H1 (cell line): ENCODE data around the gene WNT9A. TPM values are rescaled to one million over a fixed set of nuclear protein-coding genes. Genes with fewer than 3 reads are reported as not detected.
A peak's percentile ranks its signal among the peaks of the same experiment; 100 is the strongest.

Experiments
- CTCF ChIA-PET: fragments of 300-600 bp; sonication (Branson Sonifier 250); formaldehyde crosslinking; loops from one replicate; lab custom pipeline; 2021; ENCODE audit not compliant: partially characterized antibody; lab: Charles Lee
- POLR2A ChIA-PET: fragments of 300-600 bp; sonication (Branson Sonifier 250); formaldehyde crosslinking; loops from one replicate; lab custom pipeline; 2021; ENCODE audit warnings: inconsistent platforms; ENCODE audit not compliant: partially characterized antibody; lab: Charles Lee
- DNase-seq, 2 experiments: peaks; one replicate each; pipeline versions ENCODE4 v3.0.0 to v3.0.0-alpha.2; 2010 to 2022; ENCODE audit warnings: low spot score in 2 of 2, low read depth in 1 of 2, mixed read lengths in 1 of 2
- FAIRE-seq: peaks from 2 replicates; lab custom pipeline; 2011; peaks lifted over from hg19 to GRCh38; lab: Jason Lieb, UNC
- H2AFZ ChIP-seq: 2 replicates; pipeline ENCODE4 v1.8.1; 2012; ENCODE audit warnings: low read length, inconsistent platforms
- H2AK5ac ChIP-seq: 2 replicates; pipeline ENCODE4 v1.6.1; 2013; ENCODE audit warnings: low read depth, low read length
- H2BK120ac ChIP-seq: replicated peaks from 2 replicates; pipeline ENCODE3; 2013; ENCODE audit warnings: low read depth, low read length, inconsistent platforms
- H2BK12ac ChIP-seq: 2 replicates; pipeline ENCODE4 v1.6.1; 2013; ENCODE audit warnings: low read depth, low read length
- H2BK15ac ChIP-seq: 2 replicates; pipeline ENCODE4 v1.6.1; 2013; ENCODE audit warnings: low read length
- H2BK20ac ChIP-seq: 2 replicates; pipeline ENCODE4 v1.6.1; 2013; ENCODE audit warnings: low read length
- H2BK5ac ChIP-seq: 2 replicates; pipeline ENCODE4 v1.6.1; 2013; ENCODE audit warnings: low read depth, low read length
- H3K14ac ChIP-seq: 2 replicates; pipeline ENCODE4 v1.6.1; 2013; ENCODE audit warnings: inconsistent platforms; ENCODE audit not compliant: insufficient read length
- H3K18ac ChIP-seq: 2 replicates; pipeline ENCODE4 v1.6.1; 2013; ENCODE audit warnings: low read length; ENCODE audit errors: extremely low read depth
- H3K23ac ChIP-seq: 2 replicates; pipeline ENCODE4 v1.6.1; 2013; ENCODE audit warnings: inconsistent platforms; ENCODE audit not compliant: insufficient read length
- H3K23me2 ChIP-seq: 2 replicates; pipeline ENCODE4 v1.6.1; 2013; ENCODE audit warnings: low read depth, low read length
- H3K27ac ChIP-seq: 2 replicates; pipeline ENCODE4 v1.6.1; 2011; ENCODE audit warnings: low read depth, low read length, inconsistent platforms
- H3K27me3 ChIP-seq, 4 experiments: replicated peaks in 1 of 4; 1 replicate in 1 of 4; 2 replicates in 3 of 4; pipeline versions ENCODE4 v1.6.1 to v1.8.1; 2011 to 2013; ENCODE audit warnings: low read length in 3 of 4, mild to moderate bottlenecking in 3 of 4, inconsistent platforms in 2 of 4, mixed read lengths in 2 of 4, moderate library complexity in 1 of 4; ENCODE audit not compliant: control insufficient read depth in 3 of 4, insufficient read depth in 3 of 4; ENCODE audit errors: extremely low read depth in 1 of 4
- H3K36me3 ChIP-seq, 4 experiments: 2 replicates each; pipeline versions ENCODE4 v1.6.1 to v1.8.1; 2011 to 2013; ENCODE audit warnings: mild to moderate bottlenecking in 4 of 4, low read length in 3 of 4, moderate library complexity in 2 of 4, control low read depth in 1 of 4, inconsistent platforms in 1 of 4; ENCODE audit not compliant: insufficient read depth in 4 of 4, control insufficient read depth in 2 of 4
- H3K4ac ChIP-seq: replicated peaks from 2 replicates; pipeline ENCODE3; 2013; ENCODE audit warnings: low read length, low read depth, mixed read lengths, inconsistent platforms; ENCODE audit not compliant: insufficient read length
- H3K4me1 ChIP-seq, 4 experiments: replicated peaks in 1 of 4; 1 replicate in 1 of 4; 2 replicates in 3 of 4; pipeline versions ENCODE4 v1.6.1 to v1.8.1; 2011 to 2013; ENCODE audit warnings: low read length in 3 of 4, inconsistent platforms in 2 of 4, mixed read lengths in 1 of 4; ENCODE audit not compliant: insufficient read depth in 4 of 4, control insufficient read depth in 3 of 4
- H3K4me2 ChIP-seq, 2 experiments: 2 replicates each; pipeline versions ENCODE4 v1.6.1 to v1.8.1; 2011 to 2013; ENCODE audit warnings: low read depth in 2 of 2, low read length in 2 of 2, control low read depth in 1 of 2, inconsistent platforms in 1 of 2, mild to moderate bottlenecking in 1 of 2; ENCODE audit not compliant: insufficient read depth in 1 of 2
- H3K4me3 ChIP-seq, 4 experiments: fragments of 200-600, 300-600 bp in 1 of 4; sonication (generic), shearing (Covaris generic), sonication (Bioruptor Twin) in 1 of 4; 2 replicates each; pipeline versions ENCODE4 v1.5.1 to v1.8.1; 2011 to 2016; ENCODE audit warnings: low read length in 4 of 4, low read depth in 3 of 4, control low read depth in 2 of 4, inconsistent platforms in 2 of 4, mild to moderate bottlenecking in 2 of 4, mixed read lengths in 1 of 4, moderate library complexity in 1 of 4; ENCODE audit not compliant: insufficient read depth in 2 of 4; ENCODE audit errors: extremely low read depth in 1 of 4
- H3K56ac ChIP-seq: replicated peaks from 2 replicates; pipeline ENCODE3; 2013; ENCODE audit warnings: low read depth, mild to moderate bottlenecking, mixed read lengths, low read length, inconsistent platforms; ENCODE audit not compliant: insufficient read length
- H3K79me1 ChIP-seq: 2 replicates; pipeline ENCODE4 v1.6.1; 2013; ENCODE audit warnings: low read depth, low read length, control low read depth
- H3K79me2 ChIP-seq, 2 experiments: 2 replicates each; pipeline versions ENCODE4 v1.6.1 to v1.8.1; 2012 to 2013; ENCODE audit warnings: low read length in 2 of 2, mild to moderate bottlenecking in 2 of 2, inconsistent platforms in 1 of 2; ENCODE audit not compliant: insufficient read depth in 2 of 2, control insufficient read depth in 1 of 2
- H3K9ac ChIP-seq, 4 experiments: replicated peaks in 1 of 4; 1 replicate in 1 of 4; 2 replicates in 3 of 4; pipeline versions ENCODE4 v1.6.1 to v1.8.1; 2011 to 2013; ENCODE audit warnings: low read depth in 3 of 4, low read length in 3 of 4, control low read depth in 2 of 4, mild to moderate bottlenecking in 2 of 4, moderate library complexity in 2 of 4, inconsistent platforms in 1 of 4; ENCODE audit errors: extremely low read depth in 1 of 4
- H3K9me3 ChIP-seq, 2 experiments: 2 replicates each; pipeline versions ENCODE4 v1.6.1 to v1.8.1; 2012 to 2013; ENCODE audit warnings: mild to moderate bottlenecking in 2 of 2, moderate library complexity in 2 of 2, control low read depth in 1 of 2, inconsistent platforms in 1 of 2, low read depth in 1 of 2, low read length in 1 of 2, mixed read lengths in 1 of 2; ENCODE audit not compliant: insufficient read depth in 2 of 2
- H4K20me1 ChIP-seq, 2 experiments: replicated peaks in 1 of 2; 2 replicates each; pipeline versions ENCODE3 to v1.8.1; 2011 to 2013; ENCODE audit warnings: inconsistent platforms in 2 of 2, low read length in 2 of 2, mild to moderate bottlenecking in 1 of 2; ENCODE audit not compliant: insufficient read depth in 2 of 2, control insufficient read depth in 1 of 2
- H4K5ac ChIP-seq: 2 replicates; pipeline ENCODE4 v1.6.1; 2013; ENCODE audit warnings: low read length, low read depth, mixed read lengths, inconsistent platforms; ENCODE audit not compliant: insufficient read length
- H4K8ac ChIP-seq: 2 replicates; pipeline ENCODE4 v1.8.0; 2013; ENCODE audit warnings: mild to moderate bottlenecking, moderate library complexity, low read length, inconsistent platforms; ENCODE audit not compliant: insufficient read depth; ENCODE audit errors: extremely low read depth
- H4K91ac ChIP-seq: replicated peaks from 2 replicates; pipeline ENCODE3; 2013; ENCODE audit warnings: low read length, mixed read lengths, inconsistent platforms; ENCODE audit not compliant: insufficient read length
- ASH2L ChIP-seq: fragments of 200-600, 300-600 bp; sonication (generic); IDR thresholded peaks from one replicate; pipeline ENCODE4 v1.7.1; 2017; ENCODE audit warnings: low read length
- BACH1 ChIP-seq: IDR thresholded peaks from 2 replicates; pipeline ENCODE4 v1.6.1; 2012; ENCODE audit warnings: low read length, improper control_type of control experiment
- CEBPB ChIP-seq: IDR thresholded peaks from 2 replicates; pipeline ENCODE4 v1.6.1; 2012; ENCODE audit warnings: low read depth, low read length
- E2F6 ChIP-seq: IDR thresholded peaks from 2 replicates; pipeline ENCODE4 v1.6.1; 2012; ENCODE audit warnings: inconsistent platforms
- FOSL1 ChIP-seq: IDR thresholded peaks from 2 replicates; pipeline ENCODE4 v1.6.1; 2011; ENCODE audit warnings: mild to moderate bottlenecking, low read depth, low read length, moderate library complexity; ENCODE audit not compliant: insufficient read depth
- KDM1A ChIP-seq: fragments of 200-600, 300-600 bp; sonication (generic); IDR thresholded peaks from 2 replicates; pipeline ENCODE4 v1.7.1; 2016; ENCODE audit warnings: mild to moderate bottlenecking, low read length, borderline replicate concordance
- POLR2AphosphoS5 ChIP-seq: IDR thresholded peaks from 2 replicates; pipeline ENCODE4 v1.6.1; 2011; ENCODE audit warnings: low read depth, low read length
- POU5F1 ChIP-seq: IDR thresholded peaks from 2 replicates; pipeline ENCODE4 v1.6.1; 2011; ENCODE audit warnings: low read depth, mild to moderate bottlenecking, low read length, moderate library complexity
- SP4 ChIP-seq: IDR thresholded peaks from 2 replicates; pipeline ENCODE4 v1.6.1; 2012; ENCODE audit warnings: low read length, inconsistent platforms
- SRF ChIP-seq: IDR thresholded peaks from 2 replicates; pipeline ENCODE4 v1.6.1; 2011; ENCODE audit warnings: mild to moderate bottlenecking, low read depth, low read length, moderate library complexity
- USF2 ChIP-seq: IDR thresholded peaks from 2 replicates; pipeline ENCODE4 v1.6.1; 2011; ENCODE audit warnings: low read length, improper control_type of control experiment
- ZNF274 ChIP-seq: IDR thresholded peaks from 2 replicates; pipeline ENCODE4 v1.7.0; 2012; ENCODE audit warnings: low read length, borderline replicate concordance; ENCODE audit errors: extremely low read depth
- WGBS, 2 experiments: shearing (Covaris generic) in 1 of 2; methylation state at CpG; one replicate each; pipeline versions ENCODE4 v1.1.6 to v1.1.7; 2013 to 2015; ENCODE audit warnings: low lambda C conversion rate in 2 of 2, mixed read lengths in 2 of 2, inconsistent platforms in 1 of 2, low coverage in 1 of 2, missing lambda C conversion rate in 1 of 2; ENCODE audit not compliant: insufficient replicate concordance in 2 of 2, insufficient coverage in 1 of 2, insufficient read length in 1 of 2; ENCODE audit errors: extremely low coverage in 1 of 2, missing lambda C conversion rate in 1 of 2; 5-methylcytosine and 5-hydroxymethylcytosine counted together
- polyA plus RNA-seq, 7 experiments: library from polyadenylated mRNA; depleted of rRNA in 3 of 7; stranded (reverse) in 5 of 7; unstranded in 2 of 7; fragments of >200 nt in 5 of 7; fragments of 200-250 nt in 2 of 7; gene quantifications; 1 replicate in 5 of 7; 2 replicates in 1 of 7; 4 replicates in 1 of 7; pipeline versions ENCODE4 v1.2.1 to v1.2.3, GENCODE V29; 2011 to 2013; ENCODE audit warnings: missing spikeins in 2 of 7, mixed read lengths in 2 of 7
- total RNA-seq: library from RNA; stranded (reverse); fragmentation: NEBNext Ultra II Directional; extraction: Animal tissue kit (Norgen Biotek cat#: 25700); gene quantifications from 2 replicates; pipeline ENCODE4 v1.2.1, GENCODE V29; 2021

The WNT9A gene
- total and polyA plus RNA-seq, 2 of the 8 experiments (the other 6 are each of a cell fraction or from before 2014, with no cell fraction given), result 1.1 to 1.5 TPM

GRCh38 chr1:227952374-227953021, 4.8 kb upstream of the WNT9A start:
- H2BK5ac ChIP-seq, result no peak overlapping the region
- peaks cover 0 to 10% (median 3%) of the 10 kb centered on the region in 4 experiments; a peak in 4 of 7 replicates for H3K4me1 ChIP-seq
- CTCF ChIA-PET, result interaction anchor here (0.8 to 3.9 kb wide), 11 partner anchors 10 to 503 kb away, joined by 3 to 43 read pairs (median 7); no protein-coding TSS in a partner anchor
- peaks cover 9 to 22% (median 18%) of the 10 kb centered on the region in 4 experiments for H3K27me3 ChIP-seq
- H4K20me1 ChIP-seq, result peaks cover 0 to 6% of the 10 kb centered on the region in 2 experiments
- peaks cover 0 to 6% of the 10 kb centered on the region in 2 experiments; a peak in 1 of 4 replicates for H3K9me3 ChIP-seq
- H3K14ac ChIP-seq, result no peak overlapping the region
- H3K23ac ChIP-seq, result no peak overlapping the region
- no peak overlapping the region for H4K5ac ChIP-seq
- no peak overlapping the region for H3K56ac ChIP-seq
- no peaks in the 10 kb centered on the region for H3K79me2 ChIP-seq
- no peaks in the 10 kb centered on the region for H3K36me3 ChIP-seq
- H2AFZ ChIP-seq, result no peak overlapping the region
- H3K4me3 ChIP-seq, result no peak overlapping the region
- POLR2A ChIA-PET, result no interaction called here
- peaks cover 5% of the 10 kb centered on the region; the same call in 1 of the 2 replicates for H3K23me2 ChIP-seq
- DNase-seq (peak in 1 of 2 experiments; percentile 23), FAIRE-seq (no peak)
- H3K27ac ChIP-seq, result no peak overlapping the region
- 84% methylated on average over 17 of the region's 18 CpGs; no CpG with 5 or more reads in 1 of the 2 experiments for WGBS, 2 experiments
- no peak overlapping the region for H3K4ac ChIP-seq
- H2BK20ac ChIP-seq, result no peak overlapping the region
- no peak overlapping the region for H3K9ac ChIP-seq
- H2BK15ac ChIP-seq, result 0 out of 2 replicates have a peak overlapping the region, but pooled peaks have one; percentile 29
- H4K91ac ChIP-seq, result no peak overlapping the region
- no peak overlapping the region for H3K18ac ChIP-seq
- no peak overlapping the region; the same call in 1 of the 2 replicates for H2BK12ac ChIP-seq
- no peak overlapping the region for H4K8ac ChIP-seq
- H3K4me2 ChIP-seq, result no peak overlapping the region
- no peak overlapping the region for H2BK120ac ChIP-seq
- H3K79me1 ChIP-seq, result no peaks in the 10 kb centered on the region
- H2AK5ac ChIP-seq, result no peak overlapping the region
- TF ChIP-seq KDM1A, result no peak
- no peak for TF ChIP-seq USF2
- TF ChIP-seq SP4, result no peak
- TF ChIP-seq ZNF274, result no peak
- no peak for TF ChIP-seq SRF
- no peak for TF ChIP-seq E2F6
- TF ChIP-seq POLR2AphosphoS5, result no peak
- no peak for TF ChIP-seq BACH1
- no peak for TF ChIP-seq POU5F1
- TF ChIP-seq CEBPB, result no peak
- TF ChIP-seq FOSL1, result no peak
- TF ChIP-seq ASH2L, result no peak
